ENCODE data around the gene MELTF.

The MELTF gene

DNA sequence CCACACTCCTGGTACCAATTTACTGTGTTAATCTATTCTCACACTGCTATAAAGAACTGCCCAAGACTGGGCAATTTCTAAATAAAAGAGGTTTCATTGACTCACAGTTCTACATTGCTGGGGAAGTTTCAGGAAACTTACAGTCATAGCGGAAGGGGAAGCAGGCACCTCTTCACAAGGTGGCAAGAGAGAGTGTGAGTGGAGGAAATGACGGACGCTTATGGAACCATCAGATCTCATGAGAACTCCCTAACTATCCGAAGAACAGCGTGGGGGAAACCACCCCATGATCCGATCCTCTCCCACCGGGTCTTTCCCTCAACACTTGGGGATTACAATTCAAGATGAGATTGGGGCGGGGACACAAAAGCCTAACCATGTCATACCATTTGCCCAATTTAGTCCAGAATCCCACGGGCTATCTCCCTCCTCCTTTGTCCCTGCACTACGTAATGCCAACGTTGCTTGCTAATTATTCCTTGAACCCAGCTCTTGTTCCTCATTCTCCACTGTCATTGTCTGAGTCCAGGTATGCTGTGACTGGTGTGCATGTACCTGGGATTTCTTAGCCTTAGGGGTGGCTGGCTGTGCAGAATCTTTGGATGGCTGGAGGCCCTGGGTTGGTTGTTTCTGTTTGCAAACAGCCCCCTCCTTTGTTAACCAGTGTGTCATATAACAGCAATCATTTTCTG, 64.4 kb downstream of the MELTF start:
- no peak for TF ChIP-seq EZH2phosphoT487 (IDR thresholded peaks at IDR 0.05; ENCODE audit: borderline replicate concordance)
- TF ChIP-seq, protein P1, sequence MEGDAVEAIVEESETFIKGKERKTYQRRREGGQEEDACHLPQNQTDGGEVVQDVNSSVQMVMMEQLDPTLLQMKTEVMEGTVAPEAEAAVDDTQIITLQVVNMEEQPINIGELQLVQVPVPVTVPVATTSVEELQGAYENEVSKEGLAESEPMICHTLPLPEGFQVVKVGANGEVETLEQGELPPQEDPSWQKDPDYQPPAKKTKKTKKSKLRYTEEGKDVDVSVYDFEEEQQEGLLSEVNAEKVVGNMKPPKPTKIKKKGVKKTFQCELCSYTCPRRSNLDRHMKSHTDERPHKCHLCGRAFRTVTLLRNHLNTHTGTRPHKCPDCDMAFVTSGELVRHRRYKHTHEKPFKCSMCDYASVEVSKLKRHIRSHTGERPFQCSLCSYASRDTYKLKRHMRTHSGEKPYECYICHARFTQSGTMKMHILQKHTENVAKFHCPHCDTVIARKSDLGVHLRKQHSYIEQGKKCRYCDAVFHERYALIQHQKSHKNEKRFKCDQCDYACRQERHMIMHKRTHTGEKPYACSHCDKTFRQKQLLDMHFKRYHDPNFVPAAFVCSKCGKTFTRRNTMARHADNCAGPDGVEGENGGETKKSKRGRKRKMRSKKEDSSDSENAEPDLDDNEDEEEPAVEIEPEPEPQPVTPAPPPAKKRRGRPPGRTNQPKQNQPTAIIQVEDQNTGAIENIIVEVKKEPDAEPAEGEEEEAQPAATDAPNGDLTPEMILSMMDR (conservative IDR thresholded peaks at IDR 0.05; ENCODE audit: low read length) = no peak

DNA sequence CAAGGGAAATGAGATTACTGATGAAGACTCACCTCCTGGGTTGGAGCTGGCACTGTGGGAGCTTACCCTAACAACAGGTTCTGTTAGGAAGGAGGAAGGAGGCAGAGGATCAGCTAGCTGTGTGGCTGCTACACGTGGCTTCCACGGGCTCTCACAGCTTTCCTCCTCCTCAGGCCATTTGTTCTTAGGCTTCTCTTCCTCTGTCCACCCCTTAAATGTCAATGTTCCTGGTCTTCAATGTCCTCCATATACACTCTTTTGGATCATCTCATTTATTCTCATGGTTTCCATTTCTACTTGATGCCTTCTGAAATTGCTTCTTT, 66.0 kb downstream of the MELTF start:
- Histone ChIP-seq H3K4me3 (ENCODE audit: low read length, poor library complexity, severe bottlenecking) (no peak overlapping the region), H3K27me3 (ENCODE audit: insufficient read depth, low read length, poor library complexity, severe bottlenecking) (no peaks in the 10 kb centered on the region), H3K4me1 (ENCODE audit: insufficient read depth, low read length, poor library complexity, severe bottlenecking) (no peaks in the 10 kb centered on the region), H3K4me2 (ENCODE audit: low read depth, low read length, poor library complexity, severe bottlenecking) (no peak overlapping the region), H3K36me3 (ENCODE audit: insufficient read depth, low read length) (no peaks in the 10 kb centered on the region), H3K79me2 (ENCODE audit: insufficient read depth, low read length) (0 out of 2 replicates have a peak, but pooled peaks cover 7% of the 10 kb centered on the region), H3F3A (ENCODE audit: low read depth) (no peaks in the 10 kb centered on the region), H2AFZ (ENCODE audit: low read length) (no peak overlapping the region), H3K9me3 (ENCODE audit: insufficient read depth, low read depth, low read length) (no peaks in the 10 kb centered on the region), H3K9ac (ENCODE audit: low read depth, low read length, poor library complexity, severe bottlenecking) (no peak overlapping the region), H3K9me2 (replicated peaks; ENCODE audit: low read depth, low read length) (no peaks in the 10 kb centered on the region), H4K20me1 (ENCODE audit: insufficient read depth, low read length, poor library complexity, severe bottlenecking) (no peaks in the 10 kb centered on the region)
- TF ChIP-seq EZH2phosphoT487 (IDR thresholded peaks at IDR 0.05; ENCODE audit: borderline replicate concordance) = no peak
- TF ChIP-seq, protein P1 (conservative IDR thresholded peaks at IDR 0.05; ENCODE audit: low read length) = no peak

More for the DNA sequence above, 64.4 kb downstream of the MELTF start:
- no peaks in the 10 kb centered on the region for H3K36me3 ChIP-seq (ENCODE audit: insufficient read depth, low read length)
- no peak overlapping the region for H2AFZ ChIP-seq (ENCODE audit: low read length)
- H4K20me1 ChIP-seq (ENCODE audit: insufficient read depth, low read length, poor library complexity, severe bottlenecking) = no peaks in the 10 kb centered on the region
- H3K79me2 ChIP-seq (ENCODE audit: insufficient read depth, low read length) = 0 out of 2 replicates have a peak, but pooled peaks cover 7% of the 10 kb centered on the region
- no peaks in the 10 kb centered on the region for H3K9me3 ChIP-seq (ENCODE audit: insufficient read depth, low read depth, low read length)
- H3K4me3 ChIP-seq (ENCODE audit: low read length, poor library complexity, severe bottlenecking) = no peak overlapping the region
- H3K4me1 ChIP-seq (ENCODE audit: insufficient read depth, low read length, poor library complexity, severe bottlenecking) = peaks cover 3% of the 10 kb centered on the region
- no peaks in the 10 kb centered on the region for H3F3A ChIP-seq (ENCODE audit: low read depth)
- H3K27me3 ChIP-seq (ENCODE audit: insufficient read depth, low read length, poor library complexity, severe bottlenecking) = no peaks in the 10 kb centered on the region
- H3K9ac ChIP-seq (ENCODE audit: low read depth, low read length, poor library complexity, severe bottlenecking) = no peak overlapping the region
- no peak overlapping the region for H3K4me2 ChIP-seq (ENCODE audit: low read depth, low read length, poor library complexity, severe bottlenecking)
- H3K9me2 ChIP-seq (replicated peaks; ENCODE audit: low read depth, low read length) = no peaks in the 10 kb centered on the region

DNA sequence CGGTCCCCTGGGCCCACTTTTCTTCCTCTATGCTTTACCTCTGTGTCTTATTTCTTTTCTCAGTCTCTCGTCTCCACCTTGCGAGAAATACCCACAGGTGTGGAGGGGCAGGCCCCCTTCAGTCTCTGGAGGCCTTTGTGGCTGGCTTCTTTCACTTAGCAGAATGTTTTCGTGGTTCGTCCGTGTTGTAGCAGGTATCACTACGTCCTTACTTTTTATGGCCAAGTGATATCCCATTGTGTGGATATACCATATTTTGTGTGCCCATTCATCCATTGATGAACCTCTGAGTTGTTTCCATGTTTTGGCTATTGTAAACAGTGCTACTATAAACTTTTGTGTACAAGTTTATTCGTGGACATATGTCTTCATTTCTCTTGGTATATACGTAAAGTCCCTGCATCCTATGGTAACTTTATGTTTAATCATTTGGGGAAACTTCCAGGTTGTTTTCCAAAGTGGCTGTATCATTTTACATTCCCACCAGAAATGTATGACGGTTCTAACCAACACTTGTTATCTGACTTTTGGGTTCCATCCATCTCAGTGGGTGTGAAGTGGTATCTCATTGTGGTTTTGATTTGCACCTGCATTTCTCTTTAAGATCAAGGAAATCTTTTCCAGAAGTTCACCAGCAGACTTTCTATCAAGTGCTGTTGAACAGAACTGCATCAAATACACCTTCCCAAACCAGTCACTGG, 66.5 kb downstream of the MELTF start:
- no peak for TF ChIP-seq EZH2phosphoT487 (IDR thresholded peaks at IDR 0.05; ENCODE audit: borderline replicate concordance)
- no peaks in the 10 kb centered on the region for H3K27me3 ChIP-seq (ENCODE audit: insufficient read depth, low read length, poor library complexity, severe bottlenecking)
- no peak overlapping the region for H3K9ac ChIP-seq (ENCODE audit: low read depth, low read length, poor library complexity, severe bottlenecking)
- no peaks in the 10 kb centered on the region for H3K9me3 ChIP-seq (ENCODE audit: insufficient read depth, low read depth, low read length)
- no peaks in the 10 kb centered on the region for H3K9me2 ChIP-seq (replicated peaks; ENCODE audit: low read depth, low read length)
- no peaks in the 10 kb centered on the region for H3K36me3 ChIP-seq (ENCODE audit: insufficient read depth, low read length)
- H3K4me2 ChIP-seq (ENCODE audit: low read depth, low read length, poor library complexity, severe bottlenecking) = no peak overlapping the region
- H2AFZ ChIP-seq (ENCODE audit: low read length) = no peak overlapping the region
- no peaks in the 10 kb centered on the region for H3K4me1 ChIP-seq (ENCODE audit: insufficient read depth, low read length, poor library complexity, severe bottlenecking)
- H3F3A ChIP-seq (ENCODE audit: low read depth) = no peaks in the 10 kb centered on the region
- no peak overlapping the region for H3K4me3 ChIP-seq (ENCODE audit: low read length, poor library complexity, severe bottlenecking)
- H4K20me1 ChIP-seq (ENCODE audit: insufficient read depth, low read length, poor library complexity, severe bottlenecking) = no peaks in the 10 kb centered on the region
- 0 out of 2 replicates have a peak, but pooled peaks cover 4% of the 10 kb centered on the region for H3K79me2 ChIP-seq (ENCODE audit: insufficient read depth, low read length)
